SKM-1 treated with dmso at 0.1 percent for 144 hours (cell line): Measurements from ENCODE around the gene DBH.
"Not testable (repeated sequence)": the region's sequence is repeated elsewhere in the genome, so short reads cannot be mapped to it uniquely, and the experiment has no call there.

Experiments used
- DNase-seq: peaks from one replicate; lab custom pipeline; 2025; ENCODE audit not compliant: unreplicated experiment; lab: John Stamatoyannopoulos, UW

The DBH gene

DNA sequence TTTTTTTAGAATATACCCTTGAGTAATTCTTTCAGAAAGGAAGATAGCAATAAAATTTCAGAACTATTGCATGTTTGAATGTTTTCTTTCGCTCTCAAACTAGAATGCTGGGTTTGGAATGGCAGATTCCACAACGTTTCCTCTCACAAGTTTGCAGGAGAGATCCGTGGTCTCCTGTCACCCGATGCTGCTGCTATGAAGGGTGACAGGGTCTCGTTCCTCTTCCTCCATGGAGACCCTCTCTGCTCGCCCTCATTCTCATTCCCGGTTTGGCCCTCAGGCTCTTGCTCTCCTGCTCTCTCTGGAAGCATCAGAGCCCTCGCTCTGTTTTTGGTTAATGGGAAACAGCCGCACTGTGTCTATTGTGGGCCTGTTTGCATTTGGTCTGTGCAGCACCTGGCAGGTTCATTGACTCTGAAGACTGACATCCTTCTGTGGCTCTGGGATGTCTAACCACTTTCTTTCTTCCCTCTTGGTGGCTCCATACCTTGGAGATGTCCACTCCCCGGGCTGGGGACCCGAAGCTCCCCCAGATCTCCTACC lies 14.4 kb upstream of the DBH start:
- DNase-seq: no peak

DNA sequence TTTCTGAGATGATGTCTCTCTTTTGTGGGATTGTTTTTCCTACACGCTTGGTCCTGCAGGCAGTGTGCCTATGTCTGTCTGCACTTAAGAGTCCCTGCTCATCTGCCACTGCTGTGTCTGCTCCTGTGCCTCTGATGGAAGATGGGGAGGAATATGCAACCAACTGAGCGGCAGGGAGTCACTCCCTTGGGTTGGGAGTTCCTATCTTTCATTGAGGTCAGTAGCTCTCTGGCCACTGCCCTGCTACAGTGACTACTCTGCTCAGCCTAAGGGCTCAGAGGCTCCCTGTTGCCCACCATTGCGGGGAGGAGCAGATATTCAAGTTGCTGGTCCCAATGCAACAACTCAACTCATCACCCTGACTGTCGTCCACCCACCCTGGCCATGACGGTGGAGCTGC lies 13.6 kb upstream of the DBH start:
- DNase-seq: no peak

DNA sequence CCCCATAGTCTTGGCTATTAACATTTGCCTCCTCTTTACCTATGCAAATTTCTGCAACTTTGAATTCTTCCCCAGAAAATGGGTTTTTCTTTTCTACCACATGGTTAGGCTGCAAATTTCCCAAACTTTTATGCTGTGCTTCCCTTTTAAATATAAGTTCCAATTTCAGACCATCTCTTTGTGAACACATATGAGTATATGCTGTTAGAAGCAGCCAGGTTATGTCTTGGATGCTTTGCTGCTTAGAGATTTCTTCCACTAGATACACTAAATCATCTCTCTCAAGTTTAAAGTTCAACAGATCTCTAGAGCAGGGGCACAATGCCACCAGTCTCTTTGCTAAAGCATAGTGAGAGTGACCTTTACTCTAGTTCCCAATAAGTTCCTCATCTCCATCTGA lies 10.2 kb upstream of the DBH start:
- DNase-seq: not testable (repeated sequence)

DNA sequence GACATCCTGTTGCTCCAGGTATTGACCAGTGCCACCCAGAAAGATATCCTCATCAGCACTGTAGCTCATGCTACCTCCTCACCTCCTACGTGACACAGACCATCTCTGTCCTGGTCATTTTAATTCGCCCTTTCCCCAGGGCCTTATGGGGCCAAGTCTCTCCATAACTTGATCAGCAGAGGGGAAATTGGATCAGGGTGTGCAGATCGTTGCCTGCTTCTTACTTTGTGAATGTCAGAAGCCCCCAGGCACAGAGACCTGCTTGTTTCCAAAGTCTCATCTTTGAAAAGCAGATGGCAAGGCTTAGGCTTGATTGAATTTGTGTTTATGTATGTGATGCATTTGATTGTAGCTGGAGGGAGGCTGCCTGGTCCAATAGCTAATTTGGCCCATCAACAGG lies 8.8 kb upstream of the DBH start:
- DNase-seq: no peak

DNA sequence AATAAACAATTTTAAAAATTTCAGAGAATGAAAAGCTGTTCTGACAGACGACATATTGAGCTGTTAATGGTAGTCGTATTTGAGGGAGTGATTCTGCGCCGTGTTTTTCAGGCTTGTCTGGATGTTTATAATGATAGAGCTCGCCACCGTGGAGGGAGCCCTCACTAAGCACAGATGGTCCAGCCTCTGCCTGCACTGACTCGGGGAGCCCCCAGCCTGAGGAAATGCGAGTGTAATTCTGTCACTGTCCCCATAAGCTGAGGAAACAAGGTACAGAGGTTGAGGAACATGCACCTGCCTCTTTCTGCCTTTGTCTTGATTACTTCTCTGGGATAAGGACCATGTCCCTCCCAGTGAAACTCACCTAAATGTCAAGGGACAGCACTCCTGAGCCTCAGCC lies 7.4 kb upstream of the DBH start:
- DNase-seq: no peak

DNA sequence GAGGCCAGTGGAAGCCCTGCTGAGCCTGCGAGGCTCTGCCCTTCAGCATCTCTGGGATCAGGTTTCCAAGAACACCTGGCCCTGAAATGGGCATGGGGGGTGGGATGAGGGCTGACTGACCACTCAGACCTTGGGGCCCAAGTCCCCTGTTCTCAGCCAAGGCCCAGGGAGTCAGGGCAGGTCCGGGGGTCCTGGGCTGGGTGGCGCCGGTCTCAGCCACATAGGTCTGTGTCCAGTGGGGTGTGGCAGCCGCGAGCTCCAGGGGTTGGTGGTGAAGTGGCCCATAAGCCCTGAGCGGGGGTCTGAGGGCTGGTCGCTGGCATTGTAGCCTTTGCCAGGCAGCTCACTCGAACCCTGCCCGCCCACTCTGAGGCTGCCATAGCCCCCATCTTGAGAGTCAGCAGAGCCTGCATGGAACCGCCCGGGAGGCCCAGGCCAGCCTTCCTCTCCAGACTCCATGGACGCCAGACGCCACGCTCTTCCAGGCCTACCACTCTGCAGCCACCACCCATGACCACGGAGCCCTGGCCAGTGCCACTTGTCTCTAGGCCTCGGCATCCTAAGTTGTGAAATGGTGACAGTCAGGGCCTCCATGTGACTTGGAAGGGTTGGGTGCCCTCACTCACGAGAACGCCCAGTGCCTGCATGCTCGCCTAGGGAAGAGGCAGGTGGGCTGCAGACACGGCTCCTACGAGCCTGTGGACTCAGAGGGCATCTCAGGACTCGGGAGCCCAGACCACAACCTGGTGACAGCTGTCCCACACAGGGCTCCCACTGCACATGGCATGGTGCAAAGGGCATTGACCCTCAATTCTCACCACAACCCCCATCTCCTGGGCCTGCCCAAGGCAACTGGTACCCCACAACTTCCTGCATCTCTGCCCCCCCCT lies 6.7 kb upstream of the DBH start:
- DNase-seq: no peak

DNA sequence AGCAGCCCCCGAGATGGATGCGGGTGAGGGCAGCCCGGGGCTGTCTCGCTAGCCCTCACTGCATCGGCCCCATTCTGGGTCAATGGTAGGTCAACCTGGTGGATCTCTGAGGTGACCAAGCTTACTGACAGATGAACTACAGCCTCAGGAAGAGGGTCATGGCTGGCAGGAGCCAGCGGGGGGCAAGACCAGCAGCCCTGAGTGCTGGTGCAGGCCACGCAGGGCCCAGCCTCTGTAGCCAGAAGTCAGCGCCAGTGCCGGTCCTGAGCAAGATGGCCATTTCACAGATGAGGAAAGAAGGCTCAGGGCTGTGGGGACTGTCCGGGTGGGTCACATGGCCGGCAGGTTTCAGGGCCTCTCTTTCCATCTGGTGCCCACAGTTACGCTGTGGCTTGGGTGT lies 5.1 kb upstream of the DBH start:
- DNase-seq: no peak

DNA sequence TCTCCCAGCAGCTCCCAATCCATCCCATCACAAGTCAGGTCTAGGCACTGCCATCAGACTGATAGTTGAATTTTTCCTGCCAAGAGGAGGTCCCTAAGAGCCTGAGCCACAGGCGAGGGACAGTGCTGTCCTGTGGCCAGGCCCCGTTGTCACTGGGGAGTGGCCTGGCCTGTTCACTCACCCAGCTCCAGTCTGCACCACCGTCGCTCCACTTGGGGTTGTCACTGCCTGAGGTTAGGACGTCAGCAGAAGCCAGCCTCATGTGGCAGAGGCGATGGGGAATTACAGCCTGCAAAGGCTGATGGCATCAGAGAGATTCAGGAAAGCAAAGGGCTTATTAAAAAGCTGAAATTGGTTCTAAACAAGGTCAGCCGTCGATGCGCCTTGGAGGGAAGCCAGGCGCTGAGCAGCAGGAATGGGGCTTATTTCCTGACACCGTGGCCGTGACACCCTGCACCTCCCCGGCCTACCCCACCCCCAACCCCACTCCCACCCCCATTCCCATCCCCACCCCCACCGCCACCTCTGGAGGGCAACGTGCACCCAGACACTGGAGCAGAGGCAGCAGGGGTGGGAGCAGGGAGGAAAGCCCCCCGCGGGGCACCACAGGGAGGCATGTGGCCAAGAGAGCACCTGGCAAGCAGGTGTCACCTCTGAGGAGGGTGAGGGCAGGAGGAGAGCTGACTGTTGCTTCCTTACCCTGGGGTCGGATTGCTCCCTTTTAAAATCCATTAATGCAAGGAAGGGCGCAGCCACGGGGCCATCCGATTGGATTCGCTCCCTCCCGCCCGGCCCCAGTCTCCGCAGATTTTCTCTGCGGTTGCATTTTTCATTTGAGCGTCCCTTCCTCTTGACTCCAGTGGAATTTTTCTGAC lies 3.1 kb upstream of the DBH start:
- no peak for DNase-seq

DNA sequence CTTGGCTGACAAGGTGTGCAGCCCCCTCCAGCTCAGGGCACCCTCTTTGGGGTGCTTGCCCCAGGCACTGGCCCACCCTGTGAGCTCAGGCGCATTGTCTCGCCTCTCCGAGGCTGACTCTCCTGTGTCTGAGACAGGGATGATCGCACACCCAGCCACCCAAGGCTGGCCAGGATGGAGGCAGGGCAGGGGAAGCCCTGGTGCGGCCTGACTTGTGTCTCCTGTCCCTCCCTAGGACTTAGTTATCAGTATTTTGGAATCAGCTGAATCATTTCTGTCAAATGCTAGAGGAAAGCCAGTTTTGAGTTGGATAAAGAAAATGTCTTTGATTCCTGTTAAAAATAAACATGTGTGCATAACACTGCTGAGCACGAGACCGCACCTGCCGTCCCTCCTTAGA lies 2.5 kb upstream of the DBH start:
- no peak for DNase-seq

DNA sequence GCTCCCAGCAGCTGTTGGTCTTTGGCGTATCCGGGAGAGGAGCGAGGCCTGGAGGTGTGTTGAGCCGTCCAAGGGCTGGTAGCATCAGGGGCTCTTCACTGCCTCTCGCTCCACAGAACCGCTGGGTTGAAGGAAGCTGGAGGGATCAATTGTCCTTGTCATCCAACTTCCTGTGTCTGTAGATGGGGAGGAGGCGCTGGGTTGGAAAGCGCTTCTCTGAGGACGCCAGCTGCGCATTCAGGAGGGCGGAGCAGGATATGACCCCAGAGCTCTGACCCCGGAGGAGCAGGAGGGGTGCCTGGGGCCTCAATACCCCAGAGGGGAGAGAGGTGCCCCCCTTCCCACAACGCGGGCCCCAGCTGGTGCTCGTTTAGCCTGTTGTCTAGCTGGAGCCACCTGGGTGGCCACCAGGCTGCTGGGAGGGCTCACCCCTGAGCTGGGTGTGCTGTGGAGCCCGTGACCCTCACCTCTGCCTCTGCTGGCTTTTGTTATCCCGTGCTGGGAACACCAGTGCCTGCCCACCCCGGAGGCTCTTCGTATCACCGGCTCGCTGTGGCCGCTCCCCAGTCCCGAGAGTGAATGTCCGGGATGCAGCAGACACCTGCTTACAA lies 2.0 kb upstream of the DBH start:
- DNase-seq: no peak

DNA sequence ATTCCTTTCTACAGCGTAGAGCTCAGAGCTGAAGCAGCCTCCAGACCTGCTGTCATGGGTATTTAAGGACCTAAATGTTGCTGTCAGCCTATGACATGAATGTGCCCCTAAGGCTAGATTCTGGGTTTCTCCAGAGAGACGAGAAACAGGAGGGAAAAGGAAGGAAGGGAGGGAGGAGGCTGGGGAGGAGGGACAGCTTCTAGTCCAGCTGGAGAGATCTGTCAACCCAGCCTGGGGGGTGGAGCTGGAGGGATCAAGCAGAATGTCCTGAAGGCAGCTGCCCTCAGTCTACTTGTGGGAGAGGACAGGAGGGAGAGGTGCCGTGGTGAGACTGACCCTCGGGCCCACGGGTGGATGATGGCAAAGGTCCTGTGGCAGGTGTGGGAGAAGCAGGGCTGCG lies 1.1 kb upstream of the DBH start:
- no peak for DNase-seq

DNA sequence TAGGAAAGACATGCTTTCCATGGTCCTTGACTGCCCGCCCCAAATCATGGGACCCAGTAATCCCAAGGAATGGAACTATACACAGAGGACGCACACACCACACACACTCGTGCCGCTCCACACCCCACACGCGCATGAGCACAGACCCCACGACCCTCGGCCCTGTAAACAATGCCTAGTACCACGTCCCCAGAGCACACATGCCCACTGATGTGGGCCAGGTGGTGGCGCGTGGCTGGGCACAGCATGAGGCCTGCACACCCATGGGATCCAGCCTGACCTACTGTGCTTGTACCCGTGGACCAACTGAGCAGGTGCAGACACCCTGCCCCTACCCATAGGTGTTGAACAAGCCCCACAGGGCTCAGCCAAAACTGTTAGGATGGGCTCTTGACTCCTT lies 739 bp downstream of the DBH start:
- no peak for DNase-seq

DNA sequence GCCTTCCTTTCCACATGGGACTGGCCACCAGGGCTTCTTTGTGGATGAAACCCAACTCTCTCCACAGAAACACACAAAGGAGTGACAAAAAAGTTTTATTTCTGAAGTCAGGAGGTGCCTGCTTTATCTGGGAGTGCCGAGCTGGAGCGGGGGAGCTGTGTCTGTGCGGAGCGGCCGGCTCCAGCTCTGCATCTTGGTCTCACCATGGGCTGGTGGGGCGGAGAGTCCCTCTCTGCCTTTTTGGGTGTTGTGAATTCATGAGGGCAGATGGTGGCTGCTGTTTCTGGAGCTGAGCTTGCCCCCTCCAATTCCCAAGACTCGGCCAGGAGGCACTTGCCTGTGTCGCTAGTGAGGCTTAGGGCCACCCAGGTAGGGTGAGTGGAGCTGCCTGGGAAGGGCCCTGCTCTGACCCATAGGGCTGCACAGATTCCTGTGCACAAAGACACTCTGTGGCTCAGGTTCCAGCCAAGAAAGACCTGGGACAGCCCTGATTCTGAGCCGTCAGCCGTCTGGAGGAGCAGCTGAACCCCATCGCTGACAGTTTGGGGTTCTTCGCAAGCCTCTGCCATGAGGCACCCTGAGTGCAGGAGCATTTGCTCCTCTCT lies 1.4 kb downstream of the DBH start:
- no peak for DNase-seq

DNA sequence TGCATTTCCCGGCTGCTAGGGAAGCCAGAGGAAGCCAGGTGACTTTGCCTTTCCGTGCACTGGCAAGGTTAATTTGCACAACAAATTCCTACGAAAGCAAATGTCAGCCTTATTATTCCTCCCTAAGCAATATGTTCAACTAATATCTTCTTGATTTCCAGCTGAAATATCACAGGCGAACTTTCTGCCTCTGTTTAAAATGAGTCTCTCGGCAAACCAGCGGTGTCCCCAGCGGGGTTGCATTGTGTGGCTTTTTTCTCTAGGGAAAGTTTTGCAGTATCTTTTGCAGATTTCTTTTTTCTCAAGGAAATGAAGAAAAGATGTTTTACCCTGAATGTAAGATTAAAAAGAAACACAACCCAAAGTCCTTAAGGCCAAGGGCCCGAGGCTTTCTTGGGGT lies 1.9 kb downstream of the DBH start:
- DNase-seq: no peak

DNA sequence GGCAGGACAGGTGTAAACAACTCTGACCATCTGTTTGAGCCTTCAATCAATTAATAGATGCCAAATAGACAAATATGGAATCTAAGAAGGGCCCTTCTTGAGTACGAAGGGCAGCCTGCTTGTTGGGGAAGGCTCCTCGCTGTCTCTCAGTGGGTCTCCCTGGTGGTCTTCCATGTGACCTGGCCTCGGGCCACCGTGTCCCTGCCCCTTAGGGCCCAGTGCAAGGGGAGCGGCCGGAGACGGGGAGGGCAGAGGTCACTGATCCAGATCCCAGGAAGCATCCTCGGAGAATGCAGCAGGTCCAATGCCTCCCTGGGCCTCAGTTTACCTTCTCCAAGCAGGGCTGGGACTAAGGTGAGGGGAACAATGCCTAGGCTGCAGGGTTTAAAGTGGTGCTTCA lies 2.5 kb downstream of the DBH start:
- DNase-seq: no peak

DNA sequence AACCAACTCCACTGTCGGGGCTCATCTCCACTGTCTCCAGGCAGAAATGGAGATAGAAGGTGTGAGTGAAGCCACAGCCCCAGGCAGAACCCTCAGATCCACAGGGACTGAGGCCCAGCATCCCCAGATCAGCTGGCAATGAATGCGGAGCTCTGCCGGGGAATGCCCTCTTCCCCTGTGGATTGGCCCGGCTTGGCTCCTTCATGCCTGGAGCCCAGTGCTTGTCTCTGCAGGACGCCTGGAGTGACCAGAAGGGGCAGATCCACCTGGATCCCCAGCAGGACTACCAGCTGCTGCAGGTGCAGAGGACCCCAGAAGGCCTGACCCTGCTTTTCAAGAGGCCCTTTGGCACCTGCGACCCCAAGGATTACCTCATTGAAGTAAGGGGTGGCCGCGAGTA lies 3.5 kb downstream of the DBH start:
- DNase-seq: no peak

DNA sequence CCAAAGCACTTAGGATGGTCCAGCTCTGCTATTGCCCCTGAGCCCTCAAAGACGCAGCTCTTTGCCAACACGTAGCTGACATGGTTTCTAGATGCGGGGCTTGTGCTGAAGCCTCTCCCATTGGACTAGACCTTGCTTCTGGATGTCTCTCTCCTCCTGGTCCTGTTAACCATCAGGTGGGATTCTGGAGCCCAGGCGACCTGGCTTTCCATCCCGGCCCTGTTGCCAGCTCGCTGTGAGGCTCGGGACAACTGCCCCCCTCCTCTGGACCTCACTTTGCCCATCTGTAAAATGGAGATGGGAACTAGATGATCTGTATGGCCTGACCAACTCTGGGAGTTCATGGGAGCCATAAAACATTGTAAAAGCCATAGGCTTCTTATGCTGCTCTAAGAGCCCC lies 4.0 kb downstream of the DBH start:
- no peak for DNase-seq

DNA sequence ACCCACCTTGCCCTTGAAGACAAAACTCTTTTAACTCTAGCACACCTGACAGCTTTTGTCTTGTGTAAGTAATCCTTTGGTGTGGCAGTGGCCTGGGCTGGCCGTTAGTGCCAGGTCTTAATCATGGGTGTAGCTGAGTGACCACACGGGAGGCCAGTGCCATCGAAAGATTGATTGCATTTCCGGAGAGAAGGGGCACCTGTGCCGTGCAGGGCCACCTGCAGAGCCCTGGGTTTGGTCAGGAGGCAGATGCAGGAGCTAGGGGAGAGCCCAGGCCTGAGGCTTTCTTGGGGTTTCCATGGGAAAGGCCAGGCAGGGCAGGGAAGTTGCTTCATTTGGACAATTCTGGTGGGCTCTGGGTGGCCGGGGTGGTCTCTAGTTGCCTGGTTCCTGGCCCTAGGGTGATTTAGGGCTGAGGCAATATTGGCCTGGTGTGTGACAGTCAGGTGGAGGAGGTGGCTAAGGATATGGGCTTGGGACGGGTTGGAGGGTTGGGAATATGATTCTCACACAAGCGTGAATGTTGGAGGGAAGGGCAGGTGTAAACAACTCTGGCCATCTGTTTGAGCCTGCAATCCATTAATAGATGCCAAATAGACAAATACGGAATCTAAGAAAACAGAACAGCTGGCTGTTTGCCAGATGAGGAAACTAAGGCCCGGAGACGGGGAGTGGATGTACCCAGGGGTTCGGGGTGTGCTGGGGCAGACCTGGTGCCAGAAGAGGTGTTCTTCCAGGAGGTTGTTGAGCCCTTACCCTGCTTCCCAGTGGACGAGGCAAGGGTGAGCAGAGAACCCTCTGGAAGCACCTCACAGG lies 4.6 kb downstream of the DBH start:
- no peak for DNase-seq

DNA sequence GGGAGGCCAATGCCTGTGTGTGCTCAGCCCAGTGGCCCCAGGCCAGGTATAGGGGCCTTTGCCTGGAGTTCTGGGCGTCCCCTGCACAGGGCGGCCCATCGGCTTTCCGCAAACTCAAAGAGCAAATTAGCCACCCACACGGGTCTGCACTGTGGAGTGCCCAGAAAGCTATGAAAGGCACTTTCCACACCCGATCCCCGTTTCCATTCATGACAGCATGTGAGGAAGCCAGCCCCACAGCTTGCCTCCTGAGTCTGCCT lies 5.2 kb downstream of the DBH start:
- no peak for DNase-seq

DNA sequence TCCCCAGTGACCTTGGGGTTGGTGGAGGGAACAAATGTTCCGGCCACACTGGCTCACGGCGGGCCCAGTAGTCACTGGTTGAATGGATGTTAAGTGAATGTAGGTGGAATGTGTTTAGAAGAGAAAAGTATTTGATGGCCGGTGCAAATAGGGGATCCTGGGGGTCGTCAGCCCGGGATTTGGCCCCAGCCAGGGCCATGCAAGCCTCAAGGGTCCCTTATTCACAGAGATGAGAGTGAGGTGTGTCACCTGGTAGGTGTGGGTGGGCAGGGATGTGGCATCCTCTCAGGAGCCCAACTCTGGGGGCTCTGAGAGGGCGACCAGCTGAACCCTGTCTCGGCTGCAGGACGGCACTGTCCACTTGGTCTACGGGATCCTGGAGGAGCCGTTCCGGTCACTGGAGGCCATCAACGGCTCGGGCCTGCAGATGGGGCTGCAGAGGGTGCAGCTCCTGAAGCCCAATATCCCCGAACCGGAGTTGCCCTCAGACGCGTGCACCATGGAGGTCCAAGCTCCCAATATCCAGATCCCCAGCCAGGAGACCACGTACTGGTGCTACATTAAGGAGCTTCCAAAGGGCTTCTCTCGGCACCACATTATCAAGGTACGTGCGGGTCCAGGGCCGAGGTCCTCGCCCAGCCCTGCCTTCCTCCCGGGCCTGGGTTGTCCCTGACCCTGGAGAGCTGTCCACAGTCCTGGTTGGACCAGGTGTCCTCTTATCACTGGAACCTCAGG lies 5.9 kb downstream of the DBH start:
- DNase-seq: no peak
